Stimulated activated naive CD8-positive, alpha-beta T cell treated with anti-CD3 and anti-CD28 coated beads, Interleukin-15, Interleukin-2, amounts not matched to agents 100 ng/mL and 50 ng/mL, for 24 hours (primary cell): ENCODE measurements around the gene VRTN.

Source experiments
- H3K27ac Mint-ChIP-seq: one replicate; pipeline ENCODE4 v1.8.0; 2021; ENCODE audit warnings: mild to moderate bottlenecking, mixed read lengths
- H3K27me3 Mint-ChIP-seq: one replicate; pipeline ENCODE4 v1.8.0; 2021; ENCODE audit warnings: mixed read lengths
- H3K36me3 Mint-ChIP-seq: one replicate; pipeline ENCODE4 v1.8.0; 2021; ENCODE audit warnings: low read depth, mixed read lengths
- H3K4me1 Mint-ChIP-seq: one replicate; pipeline ENCODE4 v1.8.0; 2021; ENCODE audit warnings: low read depth, mixed read lengths
- H3K4me3 Mint-ChIP-seq: one replicate; pipeline ENCODE4 v1.8.0; 2021; ENCODE audit warnings: mild to moderate bottlenecking, mixed read lengths
- H3K9me3 Mint-ChIP-seq: one replicate; pipeline ENCODE4 v1.8.0; 2021; ENCODE audit warnings: mixed read lengths

Gene VRTN

DNA sequence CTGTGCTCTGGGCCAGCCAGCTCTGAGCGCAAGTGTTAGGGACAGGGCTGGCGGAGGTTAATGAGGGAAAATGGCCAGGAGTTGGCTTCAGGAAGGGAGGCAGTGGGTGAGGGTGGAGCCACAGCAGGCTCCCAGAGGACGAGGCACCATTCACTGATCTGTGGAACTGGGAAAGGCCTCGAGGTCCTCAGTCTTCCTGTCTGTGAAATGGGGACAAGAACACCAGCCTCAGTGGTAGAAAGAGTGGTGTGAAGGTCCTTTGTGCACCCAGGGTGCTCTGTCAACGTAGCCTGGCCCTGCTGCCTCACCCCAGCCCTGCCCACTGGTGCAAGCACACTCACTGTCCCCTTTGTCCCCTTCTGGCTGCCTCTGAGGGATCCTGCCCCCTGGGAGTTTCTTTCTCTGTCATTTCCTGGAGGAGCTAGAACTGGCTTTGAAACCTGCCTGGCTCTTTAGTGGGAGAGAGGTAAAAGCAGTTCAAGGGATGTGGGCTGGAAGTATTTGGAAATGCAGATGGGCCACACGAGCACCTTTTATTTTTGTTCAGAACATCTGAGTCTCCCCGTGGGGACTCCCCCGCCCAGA is 52.7 kb downstream of the VRTN start:
- Mint-ChIP-seq H3K4me1 (peaks cover 29% of the 10 kb centered on the region), H3K4me3 (peak overlapping the region; percentile 60), H3K27ac (peak overlapping the region; percentile 79), H3K36me3 (no peaks in the 10 kb centered on the region), H3K9me3 (no peaks in the 10 kb centered on the region), H3K27me3 (no peaks in the 10 kb centered on the region)

DNA sequence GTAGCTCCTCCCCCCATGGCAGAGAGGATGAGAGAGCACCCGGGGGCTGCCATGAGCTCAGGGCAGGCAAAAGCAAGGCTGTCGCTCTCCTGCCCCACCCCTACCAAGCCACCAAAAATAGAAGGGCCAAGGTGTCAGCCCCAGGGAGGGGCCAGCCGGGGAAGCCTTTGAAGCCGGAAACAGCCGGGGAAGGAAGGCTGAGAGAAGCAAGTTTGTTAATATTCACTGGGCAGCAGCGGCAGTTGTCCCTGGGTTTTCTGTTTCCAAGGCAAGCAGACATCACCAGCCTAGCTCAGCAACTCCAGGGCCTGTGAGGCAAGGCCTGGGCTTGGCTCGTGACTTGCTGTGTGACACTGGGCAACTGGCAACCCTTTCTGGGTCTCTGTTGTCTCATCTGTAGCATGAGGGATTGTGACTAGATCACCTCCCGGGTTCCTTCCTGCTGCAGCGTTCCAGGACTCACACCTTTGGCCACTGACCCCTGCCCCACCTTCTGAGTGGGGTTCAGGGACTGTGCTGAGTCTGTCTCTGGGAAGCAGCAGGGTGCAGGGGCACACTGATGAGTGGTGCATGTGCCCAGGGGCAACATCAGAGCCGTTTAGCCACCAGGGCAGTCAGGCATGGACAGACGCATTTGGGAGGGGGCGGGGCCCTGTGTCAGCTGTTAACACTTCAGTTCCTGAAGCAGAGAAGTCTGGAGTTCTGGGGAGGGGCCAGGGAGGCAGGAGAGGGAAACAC is 53.4 kb downstream of the VRTN start:
- peak overlapping the region; percentile 60 for H3K4me3 Mint-ChIP-seq
- no peaks in the 10 kb centered on the region for H3K36me3 Mint-ChIP-seq
- H3K9me3 Mint-ChIP-seq = no peaks in the 10 kb centered on the region
- peaks cover 29% of the 10 kb centered on the region for H3K4me1 Mint-ChIP-seq
- no peaks in the 10 kb centered on the region for H3K27me3 Mint-ChIP-seq
- peak overlapping the region; percentile 79 for H3K27ac Mint-ChIP-seq

DNA sequence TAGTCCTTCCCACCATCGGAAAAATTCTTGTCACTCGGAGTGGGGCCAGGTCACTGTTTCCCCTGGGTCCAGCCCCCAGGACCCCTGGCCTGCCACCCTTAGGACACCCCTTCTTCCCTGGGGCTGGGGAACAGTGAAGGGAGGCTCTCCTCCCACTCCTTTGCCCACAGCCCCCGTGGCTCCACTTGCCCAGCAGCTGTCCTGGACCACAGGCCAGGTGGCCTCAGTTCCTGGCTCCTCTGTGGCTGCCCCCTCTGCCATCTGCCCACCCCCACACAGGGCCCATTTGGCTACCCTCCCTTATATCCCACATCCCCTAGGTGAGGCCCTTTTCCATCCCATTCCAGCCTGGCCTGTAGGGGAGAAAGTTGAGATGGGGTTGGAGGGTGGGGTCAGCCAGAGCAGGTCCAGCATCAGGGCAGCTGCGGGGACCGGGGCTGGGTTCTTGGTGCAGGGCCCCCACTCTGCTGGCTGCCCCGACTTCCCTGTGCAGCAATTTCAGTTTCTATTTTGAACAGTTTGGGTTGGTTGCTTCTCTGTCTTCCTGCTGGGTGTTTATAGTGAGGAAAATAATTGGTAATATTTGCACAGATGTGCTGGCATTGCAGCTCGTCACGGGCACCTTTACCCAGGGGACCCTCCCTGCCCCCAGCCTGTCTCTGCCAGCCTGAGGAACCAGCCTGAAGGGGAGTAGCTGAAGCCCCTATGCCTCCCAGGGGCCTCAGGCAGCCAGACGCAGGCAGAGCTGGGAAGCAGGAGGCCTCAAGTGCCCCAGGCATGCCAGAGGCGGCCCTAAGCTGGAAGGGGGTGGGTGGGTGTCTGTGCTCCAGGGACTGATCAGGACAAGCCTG is 54.4 kb downstream of the VRTN start:
- Mint-ChIP-seq H3K36me3 (no peaks in the 10 kb centered on the region), H3K4me3 (peak overlapping the region; percentile 37), H3K27ac (no peak overlapping the region), H3K9me3 (no peaks in the 10 kb centered on the region), H3K27me3 (no peaks in the 10 kb centered on the region), H3K4me1 (peaks cover 29% of the 10 kb centered on the region)

DNA sequence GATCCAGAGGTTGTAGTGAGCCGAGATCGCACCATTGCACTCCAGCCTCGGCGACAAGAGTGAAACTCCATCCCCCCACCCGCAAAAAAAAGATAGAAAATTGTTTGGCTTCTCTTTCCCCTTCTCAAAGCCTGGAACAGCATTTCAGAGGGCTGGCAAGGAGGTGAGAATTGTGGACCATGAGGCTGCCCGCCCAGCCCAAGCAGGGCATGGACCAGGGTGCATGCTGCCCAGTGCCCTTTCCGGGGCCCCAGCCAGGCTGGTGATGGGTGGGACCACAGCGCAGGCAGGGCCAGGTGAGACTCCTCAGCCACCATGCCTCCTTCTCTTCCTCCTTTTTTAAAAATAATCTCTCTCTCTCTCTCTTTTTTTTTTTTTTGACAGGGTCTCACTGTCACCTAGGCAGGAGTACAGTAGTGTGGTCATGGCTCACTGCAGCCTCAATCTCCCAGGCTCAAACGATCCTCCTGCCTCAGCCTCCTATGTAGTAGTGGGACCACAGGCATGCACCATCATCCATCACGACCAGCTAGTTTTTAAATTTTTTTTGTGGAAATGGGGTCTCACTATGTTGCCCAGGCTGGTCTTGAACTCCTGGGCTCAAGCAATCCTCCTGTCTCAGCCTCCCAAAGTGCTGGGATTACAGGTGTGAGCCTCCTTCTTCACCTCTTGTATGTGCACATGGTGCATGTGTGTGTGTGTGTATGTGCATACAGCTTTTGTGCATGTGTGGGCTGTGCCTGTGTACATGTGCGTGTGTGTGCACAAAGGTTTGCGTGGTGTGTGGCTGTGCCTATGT is 55.5 kb downstream of the VRTN start:
- Mint-ChIP-seq H3K4me3 (no peak overlapping the region), H3K9me3 (no peaks in the 10 kb centered on the region), H3K27ac (no peak overlapping the region), H3K4me1 (peaks cover 29% of the 10 kb centered on the region), H3K27me3 (no peaks in the 10 kb centered on the region), H3K36me3 (no peaks in the 10 kb centered on the region)

DNA sequence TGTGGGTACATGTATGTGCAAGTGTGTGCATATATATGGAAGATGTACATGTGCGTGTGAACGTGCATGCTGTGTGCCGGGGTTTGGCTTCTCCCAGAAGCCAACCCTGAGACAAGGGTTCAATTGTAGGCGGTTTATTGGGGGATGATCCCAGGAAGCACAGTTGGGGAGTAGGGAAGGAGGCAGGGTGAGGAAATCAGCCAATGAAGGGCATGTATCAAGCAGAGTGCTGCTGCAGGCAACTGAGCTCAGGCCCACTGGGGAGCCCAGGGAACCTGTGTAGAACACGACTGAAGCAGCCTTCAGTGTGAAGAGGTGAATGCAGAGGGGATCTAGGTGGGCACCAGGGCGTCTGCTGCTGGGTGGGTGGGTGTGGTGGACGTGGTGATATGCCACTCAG is 56.2 kb downstream of the VRTN start:
- no peaks in the 10 kb centered on the region for H3K36me3 Mint-ChIP-seq
- H3K4me3 Mint-ChIP-seq = no peak overlapping the region
- H3K27ac Mint-ChIP-seq = no peak overlapping the region
- no peaks in the 10 kb centered on the region for H3K9me3 Mint-ChIP-seq
- no peaks in the 10 kb centered on the region for H3K27me3 Mint-ChIP-seq
- H3K4me1 Mint-ChIP-seq = peaks cover 29% of the 10 kb centered on the region

DNA sequence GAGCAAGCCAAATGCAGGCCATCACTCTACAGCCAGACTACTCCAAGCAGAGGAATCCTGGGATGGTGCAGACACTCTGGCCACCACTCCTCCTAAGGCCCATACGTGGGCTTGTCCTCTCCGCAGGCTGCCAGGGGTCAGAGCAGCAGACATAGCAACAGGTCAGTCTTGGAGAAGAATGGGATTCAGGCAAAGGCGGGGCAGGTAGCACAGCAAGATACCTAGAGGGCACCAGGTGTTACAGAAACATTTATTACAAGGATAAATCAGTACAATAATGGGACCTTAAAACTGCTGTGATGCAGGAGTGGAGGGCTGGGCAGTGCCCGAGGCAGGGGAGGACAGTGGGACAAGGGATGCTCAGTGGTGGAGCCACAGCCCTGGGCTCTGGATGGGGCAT is 57.4 kb downstream of the VRTN start:
- Mint-ChIP-seq H3K4me3 (no peak overlapping the region), H3K4me1 (peaks cover 22% of the 10 kb centered on the region), H3K36me3 (no peaks in the 10 kb centered on the region), H3K27ac (no peak overlapping the region), H3K9me3 (no peaks in the 10 kb centered on the region), H3K27me3 (no peaks in the 10 kb centered on the region)

DNA sequence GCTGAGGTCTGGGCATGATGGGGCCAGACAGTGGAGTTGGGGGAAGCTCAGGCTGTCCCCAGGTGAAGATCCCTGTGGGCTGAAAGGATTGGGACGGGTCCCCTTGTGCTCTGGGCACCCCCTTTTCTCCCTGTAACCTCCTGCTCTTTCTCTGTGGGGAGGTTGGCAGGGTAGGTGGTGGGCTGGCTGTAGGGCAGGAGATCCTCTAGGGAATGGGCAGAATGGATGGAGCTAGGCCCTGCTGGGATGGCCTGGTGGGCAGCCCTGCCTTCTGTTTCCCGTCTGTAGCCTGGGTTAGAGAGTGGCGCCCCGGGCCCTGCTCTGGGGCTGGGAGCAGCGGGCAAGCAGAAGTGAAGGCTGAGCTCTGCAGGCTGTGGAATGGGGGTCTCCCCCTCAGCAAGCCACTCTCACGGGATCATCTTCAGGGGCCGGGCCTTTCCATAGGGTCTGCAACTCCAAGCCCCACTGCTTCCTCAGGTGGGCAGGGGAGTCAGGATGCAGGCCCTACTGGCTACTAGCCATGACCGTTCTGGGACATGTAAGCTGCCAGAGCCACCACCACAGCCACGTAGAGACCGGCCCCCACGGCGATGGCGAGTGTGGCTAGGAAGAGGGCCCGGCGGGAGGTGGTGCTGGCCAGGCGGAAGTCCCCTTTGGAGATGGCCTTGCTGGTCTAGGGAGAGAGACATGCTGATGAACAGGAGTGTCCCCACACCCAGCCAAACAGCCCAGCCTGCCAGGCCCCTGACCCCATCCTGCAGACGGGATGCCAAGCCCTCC is 58.9 kb downstream of the VRTN start:
- H3K9me3 Mint-ChIP-seq = no peaks in the 10 kb centered on the region
- peaks cover 6% of the 10 kb centered on the region for H3K4me1 Mint-ChIP-seq
- no peaks in the 10 kb centered on the region for H3K36me3 Mint-ChIP-seq
- no peak overlapping the region for H3K27ac Mint-ChIP-seq
- no peak overlapping the region for H3K4me3 Mint-ChIP-seq
- no peaks in the 10 kb centered on the region for H3K27me3 Mint-ChIP-seq

DNA sequence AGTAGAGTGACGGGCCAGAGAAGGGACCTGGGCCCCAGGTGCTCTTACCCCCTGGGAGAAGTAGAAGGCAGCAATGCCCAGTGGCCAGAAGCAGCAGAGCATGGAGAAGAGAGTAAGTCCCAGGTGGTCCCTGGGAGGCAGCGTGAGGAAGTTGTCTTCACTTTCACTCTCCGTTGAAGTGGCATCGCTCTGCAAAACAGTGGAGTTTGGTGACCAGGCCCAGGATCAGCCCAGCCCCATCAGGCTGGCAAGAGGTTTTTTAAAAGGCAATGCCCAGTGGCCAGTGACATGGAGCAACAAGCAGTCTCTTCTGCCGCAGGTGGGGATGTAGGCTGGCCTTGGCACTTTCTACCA is 59.5 kb downstream of the VRTN start:
- Mint-ChIP-seq H3K27ac (no peak overlapping the region), H3K9me3 (no peaks in the 10 kb centered on the region), H3K36me3 (no peaks in the 10 kb centered on the region), H3K27me3 (no peaks in the 10 kb centered on the region), H3K4me1 (peaks cover 2% of the 10 kb centered on the region), H3K4me3 (no peak overlapping the region)

DNA sequence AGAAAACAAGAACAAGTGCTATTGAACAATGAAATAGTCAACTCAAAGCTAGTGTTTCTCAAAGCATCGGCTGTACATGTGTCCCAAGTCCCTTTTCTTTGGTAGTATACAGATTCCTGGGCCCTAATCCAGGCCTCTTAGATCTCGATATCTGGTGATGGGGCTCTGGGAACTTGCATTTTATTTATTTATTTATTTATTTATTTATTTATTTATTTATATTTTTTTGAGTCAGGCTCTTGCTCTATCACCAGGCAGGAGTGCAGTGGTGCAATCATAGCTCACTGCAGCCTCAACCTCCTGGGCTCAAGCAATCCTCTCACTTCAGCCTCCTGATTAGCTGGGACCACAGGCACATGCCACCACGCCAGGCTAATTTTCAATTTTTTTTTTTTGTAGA is 60.6 kb downstream of the VRTN start:
- no peaks in the 10 kb centered on the region for H3K27me3 Mint-ChIP-seq
- no peaks in the 10 kb centered on the region for H3K4me1 Mint-ChIP-seq
- no peaks in the 10 kb centered on the region for H3K36me3 Mint-ChIP-seq
- no peaks in the 10 kb centered on the region for H3K9me3 Mint-ChIP-seq
- H3K4me3 Mint-ChIP-seq = no peak overlapping the region
- H3K27ac Mint-ChIP-seq = no peak overlapping the region

DNA sequence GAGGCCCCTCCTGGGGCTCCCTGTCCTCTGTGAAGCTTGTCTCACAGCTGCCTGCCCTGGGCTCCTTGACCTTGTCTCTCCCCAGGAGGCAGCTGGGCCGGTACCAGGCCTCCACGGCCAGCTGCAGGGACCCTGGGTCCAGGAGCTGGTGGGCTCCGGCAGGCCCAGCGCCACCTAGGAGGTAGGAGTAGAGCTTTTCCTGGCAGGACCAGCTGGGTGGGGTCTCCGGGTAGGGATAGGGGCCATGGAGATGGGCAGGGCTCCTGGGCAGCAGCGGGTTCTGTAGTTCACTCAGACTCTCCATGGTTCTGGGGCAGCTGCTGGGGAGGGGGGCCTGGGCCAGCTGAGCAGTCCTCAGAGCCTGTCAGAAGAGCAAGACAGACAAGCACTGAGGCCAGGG is 61.2 kb downstream of the VRTN start:
- Mint-ChIP-seq H3K4me3 (no peak overlapping the region), H3K9me3 (no peaks in the 10 kb centered on the region), H3K36me3 (no peaks in the 10 kb centered on the region), H3K27me3 (no peaks in the 10 kb centered on the region), H3K4me1 (no peaks in the 10 kb centered on the region), H3K27ac (no peak overlapping the region)
